WERI-Rb-1 (cell line): ENCODE measurements around the gene PSMC5.

Experiments
- DNase-seq: peaks from one replicate; pipeline ENCODE4 v3.0.0-alpha.2; 2020
- H3K27ac ChIP-seq: fragments of 250-450 bp; sonication (Bioruptor Pico); 2 replicates; pipeline ENCODE4 v1.5.1; 2020; ENCODE audit warnings: mild to moderate bottlenecking, moderate library complexity
- H3K27me3 ChIP-seq: fragments of 250-450 bp; sonication (Bioruptor Pico); 2 replicates; pipeline ENCODE4 v1.5.1; 2021; ENCODE audit warnings: mild to moderate bottlenecking, low read depth, moderate library complexity; ENCODE audit not compliant: insufficient read depth, severe bottlenecking
- H3K36me3 ChIP-seq: fragments of 250-450 bp; sonication (Bioruptor Pico); 2 replicates; pipeline ENCODE4 v1.5.1; 2020; ENCODE audit warnings: mild to moderate bottlenecking, moderate library complexity
- H3K4me3 ChIP-seq: 2 replicates; pipeline ENCODE4 v1.5.1; 2011; ENCODE audit warnings: low read depth, mild to moderate bottlenecking, control low read depth, low read length
- H3K9me3 ChIP-seq: fragments of 250-450 bp; sonication (Bioruptor Pico); 2 replicates; pipeline ENCODE4 v1.5.1; 2021; ENCODE audit warnings: mild to moderate bottlenecking, moderate library complexity; ENCODE audit not compliant: severe bottlenecking
- TF ChIP-seq, protein P1 (sequence below): IDR thresholded peaks from 2 replicates; pipeline ENCODE4 v1.5.1; 2011; ENCODE audit warnings: low read depth, mild to moderate bottlenecking, control low read depth, inconsistent platforms, low read length

Gene PSMC5

DNA sequence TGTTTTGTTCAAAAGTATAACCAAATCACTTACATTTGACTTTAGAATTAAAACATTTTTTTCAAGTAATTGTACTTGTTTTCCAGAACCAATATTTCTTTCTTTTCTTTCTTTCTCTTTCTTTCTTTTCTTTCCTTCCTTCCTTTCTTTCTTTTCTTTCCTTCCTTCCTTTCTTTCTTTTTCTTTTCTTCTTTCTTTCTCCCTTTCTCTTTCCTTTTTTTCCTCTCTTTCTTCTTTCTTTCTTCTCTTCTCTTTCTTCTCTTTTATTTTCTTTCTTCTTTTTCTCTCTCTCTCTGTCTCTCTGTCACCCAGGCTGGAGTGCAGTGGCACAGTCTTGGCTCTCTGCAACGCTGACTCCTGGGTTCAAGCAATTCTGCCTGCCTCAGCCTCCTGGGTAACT, 26.4 kb upstream of the PSMC5 start:
- no peak for DNase-seq
- H3K27me3 ChIP-seq: no peaks in the 10 kb centered on the region
- no peak overlapping the region for H3K4me3 ChIP-seq
- H3K27ac ChIP-seq: no peak overlapping the region
- TF ChIP-seq, protein P1, sequence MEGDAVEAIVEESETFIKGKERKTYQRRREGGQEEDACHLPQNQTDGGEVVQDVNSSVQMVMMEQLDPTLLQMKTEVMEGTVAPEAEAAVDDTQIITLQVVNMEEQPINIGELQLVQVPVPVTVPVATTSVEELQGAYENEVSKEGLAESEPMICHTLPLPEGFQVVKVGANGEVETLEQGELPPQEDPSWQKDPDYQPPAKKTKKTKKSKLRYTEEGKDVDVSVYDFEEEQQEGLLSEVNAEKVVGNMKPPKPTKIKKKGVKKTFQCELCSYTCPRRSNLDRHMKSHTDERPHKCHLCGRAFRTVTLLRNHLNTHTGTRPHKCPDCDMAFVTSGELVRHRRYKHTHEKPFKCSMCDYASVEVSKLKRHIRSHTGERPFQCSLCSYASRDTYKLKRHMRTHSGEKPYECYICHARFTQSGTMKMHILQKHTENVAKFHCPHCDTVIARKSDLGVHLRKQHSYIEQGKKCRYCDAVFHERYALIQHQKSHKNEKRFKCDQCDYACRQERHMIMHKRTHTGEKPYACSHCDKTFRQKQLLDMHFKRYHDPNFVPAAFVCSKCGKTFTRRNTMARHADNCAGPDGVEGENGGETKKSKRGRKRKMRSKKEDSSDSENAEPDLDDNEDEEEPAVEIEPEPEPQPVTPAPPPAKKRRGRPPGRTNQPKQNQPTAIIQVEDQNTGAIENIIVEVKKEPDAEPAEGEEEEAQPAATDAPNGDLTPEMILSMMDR: no peak
- no peaks in the 10 kb centered on the region for H3K9me3 ChIP-seq
- peaks cover 96% of the 10 kb centered on the region for H3K36me3 ChIP-seq

DNA sequence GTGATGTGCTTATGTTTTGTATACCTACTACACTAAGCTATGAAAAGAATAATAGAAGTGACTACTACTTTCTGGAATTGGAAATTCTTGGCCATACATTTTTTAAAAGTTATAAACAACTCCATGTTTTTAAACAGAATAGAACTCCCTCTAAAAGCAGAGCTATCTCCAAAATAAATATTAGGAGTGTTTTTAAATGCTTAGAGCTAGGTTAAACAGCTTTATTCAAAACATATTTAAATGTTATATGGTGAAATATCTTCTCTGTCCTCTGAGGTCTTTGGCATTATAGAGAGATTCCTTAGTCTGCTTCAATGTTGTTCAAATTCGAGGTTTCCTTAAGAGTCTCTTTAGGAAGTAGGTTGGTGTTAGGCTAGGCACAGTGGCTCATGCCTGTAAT, 22.9 kb upstream of the PSMC5 start:
- Histone ChIP-seq H3K27me3 (no peaks in the 10 kb centered on the region), H3K4me3 (no peak overlapping the region), H3K9me3 (no peaks in the 10 kb centered on the region), H3K36me3 (peaks cover 98% of the 10 kb centered on the region), H3K27ac (no peak overlapping the region)
- TF ChIP-seq, protein P1: no peak
- DNase-seq: no peak

GRCh38 chr17:63805591-63805990, 21.6 kb upstream of the PSMC5 start:
- no peaks in the 10 kb centered on the region for H3K27me3 ChIP-seq
- TF ChIP-seq, protein P1: no peak
- no peaks in the 10 kb centered on the region for H3K9me3 ChIP-seq
- no peak overlapping the region for H3K4me3 ChIP-seq
- H3K27ac ChIP-seq: no peak overlapping the region
- H3K36me3 ChIP-seq: peaks cover 97% of the 10 kb centered on the region
- no peak for DNase-seq

DNA sequence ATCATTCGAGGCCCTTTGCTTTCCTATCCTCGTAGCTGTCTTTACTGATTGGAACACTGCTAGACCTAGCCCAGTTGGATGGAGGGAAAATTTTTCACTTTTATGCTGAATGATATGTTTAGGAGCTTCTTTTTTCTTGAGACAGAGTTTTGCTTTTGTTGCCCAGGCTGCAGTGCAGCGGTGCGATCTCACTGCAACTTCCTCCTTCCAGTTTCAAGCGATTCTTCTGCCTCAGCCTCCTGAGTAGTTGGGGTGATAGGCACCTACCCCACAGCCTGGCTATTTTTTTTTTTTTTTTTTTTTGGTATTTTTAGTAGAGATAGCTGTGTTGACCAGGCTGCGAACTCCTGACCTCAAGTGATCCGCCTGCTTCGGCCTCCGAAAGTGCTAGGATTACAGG, 17.3 kb upstream of the PSMC5 start:
- no peak overlapping the region for H3K4me3 ChIP-seq
- H3K9me3 ChIP-seq: no peaks in the 10 kb centered on the region
- TF ChIP-seq, protein P1: no peak
- DNase-seq: no peak
- H3K27ac ChIP-seq: no peak overlapping the region
- H3K36me3 ChIP-seq: peaks cover 99% of the 10 kb centered on the region
- no peaks in the 10 kb centered on the region for H3K27me3 ChIP-seq

- no peaks in the 10 kb centered on the region for H3K9me3 ChIP-seq
- DNase-seq: no peak
- H3K36me3 ChIP-seq: peaks cover 97% of the 10 kb centered on the region
- no peak overlapping the region for H3K27ac ChIP-seq
- TF ChIP-seq, protein P1: no peak
- no peaks in the 10 kb centered on the region for H3K27me3 ChIP-seq
- H3K4me3 ChIP-seq: no peak overlapping the region
Observed at GRCh38 chr17:63816123-63816522, 11.1 kb upstream of the PSMC5 start.

DNA sequence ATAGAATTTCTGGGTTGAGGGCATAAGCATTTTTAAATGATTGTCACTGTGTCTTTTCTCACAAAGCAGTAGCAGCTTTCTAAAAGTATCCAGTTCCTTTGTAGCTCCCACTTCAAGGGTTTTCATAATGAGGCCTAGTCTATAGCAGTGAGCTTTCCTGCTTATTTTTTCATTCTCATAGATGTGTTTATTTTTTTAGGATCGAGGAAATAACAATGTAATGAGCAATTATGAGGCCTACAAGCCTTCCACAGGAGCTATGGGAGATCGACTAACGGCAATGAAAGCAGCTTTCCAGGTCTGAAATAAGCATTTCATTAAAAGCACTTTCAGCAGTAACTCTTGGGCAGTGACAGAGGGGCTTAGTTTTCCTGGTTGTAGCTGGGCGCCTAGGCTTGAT, 10.6 kb upstream of the PSMC5 start:
- TF ChIP-seq, protein P1: no peak
- H3K4me3 ChIP-seq: no peak overlapping the region
- H3K36me3 ChIP-seq: peaks cover 97% of the 10 kb centered on the region
- H3K27ac ChIP-seq: no peak overlapping the region
- H3K27me3 ChIP-seq: no peaks in the 10 kb centered on the region
- no peak for DNase-seq
- H3K9me3 ChIP-seq: no peaks in the 10 kb centered on the region
